Hepatocyte (in vitro differentiated cells): ENCODE measurements around the gene COL7A1.

ENCODE experiments used
- CTCF ChIP-seq: fragments of 200-600 bp; sonication (generic); IDR thresholded peaks from 2 replicates; pipeline ENCODE4 v1.5.1; 2016; ENCODE audit warnings: antibody characterized with exemption, mild to moderate bottlenecking; ENCODE audit not compliant: poor library complexity
- EZH2 ChIP-seq: fragments of 200-600 bp; sonication (generic); IDR thresholded peaks from 2 replicates; pipeline ENCODE4 v1.6.1; 2016; ENCODE audit warnings: antibody characterized with exemption, mild to moderate bottlenecking, borderline replicate concordance
- EZH2phosphoT487 ChIP-seq: fragments of 200-600 bp; sonication (generic); IDR thresholded peaks from one replicate; pipeline ENCODE4 v1.6.1; 2018; ENCODE audit warnings: antibody characterized with exemption, mild to moderate bottlenecking, low read depth, moderate library complexity; ENCODE audit not compliant: unreplicated experiment, severe bottlenecking

- TF ChIP-seq CTCF = no peak
- no peak for TF ChIP-seq EZH2phosphoT487
- TF ChIP-seq EZH2 = no peak
These were observed 78.6 kb downstream of the COL7A1 start for GRCh38 chr3:48516571-48516970.
